HEK293 (cell line): ENCODE measurements around the gene PARP11.

Source experiments
- CTCF ChIP-seq: fragments of 450-650 bp; formaldehyde crosslinking; IDR thresholded peaks from 2 replicates; pipeline ENCODE4 v1.5.1; 2016; ENCODE audit warnings: missing biosample characterization, missing genetic modification characterization
- KLF16 ChIP-seq: fragments of 450-650 bp; formaldehyde crosslinking; IDR thresholded peaks from 2 replicates; pipeline ENCODE4 v1.5.1; 2017; ENCODE audit warnings: missing biosample characterization, missing genetic modification characterization
- ZBTB11 ChIP-seq: fragments of 450-650 bp; formaldehyde crosslinking; conservative IDR thresholded peaks from 2 replicates; pipeline ENCODE4 v1.5.1; 2016; ENCODE audit warnings: low read depth, missing biosample characterization, missing genetic modification characterization
- ZNF148 ChIP-seq: fragments of 450-650 bp; formaldehyde crosslinking; IDR thresholded peaks from 2 replicates; pipeline ENCODE4 v1.5.0; 2017; ENCODE audit warnings: missing biosample characterization, missing genetic modification characterization, borderline replicate concordance
- ZNF214 ChIP-seq: fragments of 450-650 bp; formaldehyde crosslinking; IDR thresholded peaks from 2 replicates; pipeline ENCODE4 v1.5.1; 2017; ENCODE audit warnings: missing biosample characterization, mild to moderate bottlenecking, missing genetic modification characterization, borderline replicate concordance
- ZNF248 ChIP-seq: fragments of 450-650 bp; formaldehyde crosslinking; IDR thresholded peaks from 2 replicates; pipeline ENCODE4 v1.5.1; 2017; ENCODE audit warnings: missing biosample characterization, missing genetic modification characterization
- ZNF280D ChIP-seq: fragments of 450-650 bp; formaldehyde crosslinking; IDR thresholded peaks from 2 replicates; pipeline ENCODE4 v1.5.1; 2016; ENCODE audit warnings: missing biosample characterization, missing genetic modification characterization
- ZNF449 ChIP-seq: fragments of 450-650 bp; formaldehyde crosslinking; IDR thresholded peaks from 2 replicates; pipeline ENCODE4 v1.5.1; 2017; ENCODE audit warnings: missing biosample characterization, mild to moderate bottlenecking, missing genetic modification characterization, moderate library complexity

GRCh38 chr12:3777206-3777809 lies 95.9 kb downstream of the PARP11 start:
- TF ChIP-seq ZNF449 (tag by site-specific recombination) (no peak), CTCF (peak; percentile 34; the same call in 1 of the 2 replicates), ZBTB11 (tag by site-specific recombination) (no peak), ZNF248 (tag by site-specific recombination) (no peak), ZNF148 (tag by site-specific recombination) (no peak), KLF16 (tag by site-specific recombination) (no peak), ZNF280D (no peak), ZNF214 (tag by site-specific recombination) (no peak)
